Sciatic nerve (tissue), 2 donors: ENCODE results near the gene ENAM. TPM values are rescaled to one million over a fixed set of nuclear protein-coding genes. Genes with fewer than 3 reads are reported as not detected.

ENCODE experiments used
- ATAC-seq: fragments of 200-7000 bp; cut with Tn5 transposase; one replicate; pipeline ENCODE4 v1.9.1; 2020; ENCODE audit warnings: mild to moderate bottlenecking, moderate library complexity
- DNase-seq: peaks from one replicate; pipeline ENCODE4 v3.0.0-alpha.2; 2020; ENCODE audit warnings: low spot score
- intact Hi-C: fragments of 100-400 bp; cut with DNase I; formaldehyde crosslinking; loops from one replicate; pipeline ENCODE4 v1.14.2; 2022
- total RNA-seq: library from RNA; stranded (reverse); fragmentation: NEBNext Ultra II Directional; extraction: Animal tissue kit (Norgen Biotek cat#: 25700); gene quantifications from one replicate; pipeline ENCODE4 v1.2.1, GENCODE V29; 2021
- donor health status: DM: no; HTN: no; CAD: no.
- donor health status: DM: no; HTN: no; CAD: no.

ENAM gene, protein sequence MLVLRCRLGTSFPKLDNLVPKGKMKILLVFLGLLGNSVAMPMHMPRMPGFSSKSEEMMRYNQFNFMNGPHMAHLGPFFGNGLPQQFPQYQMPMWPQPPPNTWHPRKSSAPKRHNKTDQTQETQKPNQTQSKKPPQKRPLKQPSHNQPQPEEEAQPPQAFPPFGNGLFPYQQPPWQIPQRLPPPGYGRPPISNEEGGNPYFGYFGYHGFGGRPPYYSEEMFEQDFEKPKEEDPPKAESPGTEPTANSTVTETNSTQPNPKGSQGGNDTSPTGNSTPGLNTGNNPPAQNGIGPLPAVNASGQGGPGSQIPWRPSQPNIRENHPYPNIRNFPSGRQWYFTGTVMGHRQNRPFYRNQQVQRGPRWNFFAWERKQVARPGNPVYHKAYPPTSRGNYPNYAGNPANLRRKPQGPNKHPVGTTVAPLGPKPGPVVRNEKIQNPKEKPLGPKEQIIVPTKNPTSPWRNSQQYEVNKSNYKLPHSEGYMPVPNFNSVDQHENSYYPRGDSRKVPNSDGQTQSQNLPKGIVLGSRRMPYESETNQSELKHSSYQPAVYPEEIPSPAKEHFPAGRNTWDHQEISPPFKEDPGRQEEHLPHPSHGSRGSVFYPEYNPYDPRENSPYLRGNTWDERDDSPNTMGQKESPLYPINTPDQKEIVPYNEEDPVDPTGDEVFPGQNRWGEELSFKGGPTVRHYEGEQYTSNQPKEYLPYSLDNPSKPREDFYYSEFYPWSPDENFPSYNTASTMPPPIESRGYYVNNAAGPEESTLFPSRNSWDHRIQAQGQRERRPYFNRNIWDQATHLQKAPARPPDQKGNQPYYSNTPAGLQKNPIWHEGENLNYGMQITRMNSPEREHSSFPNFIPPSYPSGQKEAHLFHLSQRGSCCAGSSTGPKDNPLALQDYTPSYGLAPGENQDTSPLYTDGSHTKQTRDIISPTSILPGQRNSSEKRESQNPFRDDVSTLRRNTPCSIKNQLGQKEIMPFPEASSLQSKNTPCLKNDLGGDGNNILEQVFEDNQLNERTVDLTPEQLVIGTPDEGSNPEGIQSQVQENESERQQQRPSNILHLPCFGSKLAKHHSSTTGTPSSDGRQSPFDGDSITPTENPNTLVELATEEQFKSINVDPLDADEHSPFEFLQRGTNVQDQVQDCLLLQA
- not detected for total RNA-seq

DNA sequence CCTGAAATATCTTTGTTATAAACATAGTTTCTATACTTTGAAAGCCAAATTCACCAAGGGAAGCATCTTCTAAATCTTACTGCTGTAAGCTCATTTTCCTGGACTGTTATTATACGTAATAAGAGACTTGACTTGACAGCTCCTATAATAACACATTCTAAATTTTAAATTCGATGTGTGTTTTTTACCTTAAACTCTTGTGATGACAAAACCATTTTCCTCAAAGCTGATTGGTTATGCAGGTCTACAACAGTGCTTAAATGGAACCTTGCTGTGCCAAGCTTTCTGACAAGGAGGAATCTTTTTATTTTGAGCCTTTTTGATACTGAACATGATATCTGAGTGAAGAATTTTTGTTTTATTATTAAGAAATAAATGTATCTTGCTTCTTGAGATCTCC is at the start of gene ENAM:
Gene ENAM, plus strand, starts transcription at position 301 of the 400 bp plus-strand sequence. CDS start 757 bp downstream, outside the sequence.
- DNase-seq (no peak), ATAC-seq (no peak)
- intact Hi-C loops: no loop called here

DNA sequence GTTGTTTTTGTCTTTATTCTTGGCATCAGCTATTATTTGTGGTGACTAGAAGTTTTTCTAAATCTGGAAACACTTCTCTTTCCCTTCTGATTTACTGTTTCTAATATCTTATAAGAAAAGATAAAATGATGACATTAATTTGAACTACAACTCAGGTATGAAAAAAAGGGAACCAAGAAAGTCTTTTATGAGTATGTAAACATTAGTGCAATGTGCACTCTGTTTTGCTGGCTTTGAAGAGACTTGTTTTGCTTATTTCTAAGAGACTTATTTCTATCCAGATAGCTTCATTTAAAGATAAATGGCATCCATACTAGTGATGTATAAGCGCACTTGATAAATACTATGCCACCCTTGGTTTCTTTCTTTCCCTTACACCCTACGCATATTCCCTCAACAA is 46.6 kb upstream of the ENAM start:
- ATAC-seq (no peak), DNase-seq (no peak)
- intact Hi-C loops: no loop called here

DNA sequence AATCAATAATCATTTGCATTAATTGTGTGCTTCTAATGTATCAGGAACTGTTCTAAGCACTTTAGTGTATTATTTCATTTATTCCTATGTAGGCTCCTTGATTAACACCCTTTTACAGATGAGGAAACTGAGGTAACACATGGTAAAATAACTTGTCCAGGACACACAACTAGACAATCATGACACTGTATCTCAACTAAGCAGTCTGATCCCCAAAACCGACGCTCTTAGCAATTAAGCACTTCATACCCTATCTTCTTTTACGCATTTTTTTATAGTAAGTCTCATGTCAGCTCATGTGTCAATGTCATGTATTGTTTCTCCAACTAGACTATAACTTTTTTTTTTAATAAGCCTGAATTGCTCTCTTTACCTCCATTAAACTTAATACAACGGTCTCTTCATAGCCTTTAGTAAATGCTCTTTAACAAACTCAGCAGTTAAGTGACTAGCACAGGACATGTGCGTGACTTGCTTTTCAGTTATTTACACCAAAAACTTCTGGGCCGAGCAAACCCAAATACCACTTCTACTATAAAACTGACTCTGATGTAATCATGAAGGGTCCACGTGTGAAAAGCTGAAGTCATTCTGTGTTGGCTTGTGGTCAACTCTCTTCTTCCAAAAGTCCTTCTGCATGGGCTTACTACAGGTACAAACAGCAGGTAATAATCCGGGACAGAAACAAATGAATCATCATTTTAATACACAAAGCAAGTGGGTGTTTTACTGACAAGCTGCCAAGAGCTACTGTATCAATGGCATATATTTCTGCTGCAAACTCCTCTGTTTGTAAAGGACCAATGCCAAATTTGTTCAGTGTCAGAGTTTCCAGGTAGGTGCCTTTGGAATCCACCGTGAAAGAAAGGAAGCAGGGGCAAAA is 44.4 kb upstream of the ENAM start:
- intact Hi-C loops: no loop called here
- DNase-seq (no peak), ATAC-seq (no peak)

DNA sequence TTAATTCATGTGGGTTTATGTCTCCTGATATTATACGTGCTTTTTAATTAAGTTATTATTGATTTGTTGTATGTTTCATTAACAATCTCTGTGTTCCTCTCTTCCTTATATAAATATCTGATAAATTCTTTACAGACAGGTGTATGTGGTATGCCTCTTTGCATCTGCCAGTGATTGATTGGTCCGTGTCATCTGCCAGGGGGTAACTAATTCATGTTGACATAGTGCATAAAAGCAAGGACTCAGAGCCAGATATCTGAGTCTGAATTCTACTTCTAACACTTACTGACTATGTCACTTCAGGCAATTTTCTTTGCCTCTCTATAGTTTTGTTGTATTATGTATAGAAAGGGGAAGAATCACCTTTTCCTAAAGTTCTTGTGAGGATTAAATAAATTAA is 41.7 kb upstream of the ENAM start:
- intact Hi-C loops: no loop called here
- ATAC-seq (no peak), DNase-seq (no peak)

DNA sequence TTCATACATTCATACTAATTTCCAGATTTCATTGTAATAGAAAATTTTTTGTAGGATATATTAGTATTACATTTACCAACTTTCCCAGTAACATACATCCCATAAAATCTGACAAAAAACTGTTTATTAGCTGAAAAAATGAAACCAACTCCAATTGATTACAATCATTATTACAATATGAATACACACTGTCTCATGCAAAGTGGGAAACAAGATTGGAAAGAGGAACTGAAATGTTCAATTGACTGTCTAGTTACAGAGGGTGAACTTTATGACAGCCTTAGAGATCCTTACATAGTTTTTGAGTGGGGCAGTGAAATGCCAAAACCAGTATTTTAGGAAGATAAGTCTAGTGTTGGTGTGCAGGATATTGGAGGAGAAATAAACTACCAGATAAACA is 38.8 kb upstream of the ENAM start:
- DNase-seq (no peak), ATAC-seq (no peak)
- intact Hi-C loops: no loop called here

DNA sequence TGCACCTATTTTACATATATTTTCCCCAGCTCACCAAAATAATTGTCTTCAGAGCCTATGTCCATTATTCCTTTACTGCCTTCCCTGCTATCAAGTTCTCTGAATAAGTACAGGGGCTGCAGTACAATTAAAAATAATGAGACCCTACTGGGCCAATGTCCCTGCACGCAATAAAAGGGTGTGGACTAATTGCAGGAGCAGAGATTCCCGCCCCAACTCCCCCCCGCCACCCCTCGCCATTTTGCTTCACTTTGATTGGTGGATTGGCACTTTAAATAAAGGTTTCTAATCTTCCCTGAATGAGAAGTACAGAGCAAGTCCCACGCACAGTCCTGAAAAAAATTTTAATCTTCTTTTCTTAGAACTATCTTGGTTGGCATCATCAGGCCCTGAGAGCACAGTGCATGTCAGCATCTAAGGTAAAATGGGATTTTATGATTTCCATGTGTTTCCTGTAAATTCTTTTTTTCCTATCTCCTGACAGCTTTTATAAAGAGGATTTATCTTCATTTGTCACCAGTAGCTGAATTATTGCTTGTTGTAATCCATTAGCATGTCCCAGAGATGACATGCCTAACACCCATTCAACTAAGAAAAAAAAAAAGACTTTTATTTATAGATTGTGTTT is 36.5 kb upstream of the ENAM start, which contains the start of gene AMBN:
Gene AMBN, plus strand, starts transcription at position 302 of the 628 bp plus-strand sequence. Its CDS starts 103 bp downstream, at position 405.
- DNase-seq (no peak), ATAC-seq (no peak)
- intact Hi-C loops: no loop called here

DNA sequence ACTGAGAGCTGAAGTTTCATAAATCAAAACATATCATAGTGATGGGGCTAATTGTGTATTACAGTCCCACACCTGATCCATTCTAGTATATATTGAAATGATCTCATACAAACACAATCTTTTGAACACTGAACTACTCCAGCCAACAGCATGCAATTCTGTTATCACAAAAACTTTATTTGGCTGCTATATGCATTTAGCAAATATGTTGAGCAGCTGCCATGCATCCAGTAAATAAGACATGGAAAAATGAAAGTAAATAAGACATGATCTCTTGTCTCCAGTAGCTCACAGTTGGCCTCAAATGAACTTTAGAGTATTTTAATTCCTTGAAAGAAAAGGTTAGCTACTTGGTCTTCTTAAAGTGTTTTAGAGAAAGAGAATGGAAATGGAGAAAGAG is 34.3 kb upstream of the ENAM start:
- intact Hi-C loops: no loop called here
- ATAC-seq (no peak), DNase-seq (no peak)

DNA sequence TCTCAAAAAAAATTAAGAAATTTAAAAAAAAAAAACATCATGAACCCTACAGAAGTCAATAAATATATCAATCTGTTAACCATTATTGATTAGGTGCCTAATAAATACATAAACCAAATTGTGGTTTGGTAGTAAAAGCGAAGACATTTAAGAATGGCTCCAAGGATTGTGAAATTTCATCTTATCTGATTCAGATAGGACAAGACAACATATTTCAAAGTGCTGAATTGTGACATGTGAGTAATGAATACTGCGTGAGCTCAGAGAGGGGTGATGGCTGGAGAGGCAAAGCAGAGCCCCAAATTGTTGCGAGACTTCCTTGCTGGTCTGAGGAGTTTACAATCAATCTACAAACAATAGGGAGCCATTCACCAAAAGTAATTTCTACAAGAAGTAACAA is 28.2 kb upstream of the ENAM start:
- intact Hi-C loops: no loop called here

DNA sequence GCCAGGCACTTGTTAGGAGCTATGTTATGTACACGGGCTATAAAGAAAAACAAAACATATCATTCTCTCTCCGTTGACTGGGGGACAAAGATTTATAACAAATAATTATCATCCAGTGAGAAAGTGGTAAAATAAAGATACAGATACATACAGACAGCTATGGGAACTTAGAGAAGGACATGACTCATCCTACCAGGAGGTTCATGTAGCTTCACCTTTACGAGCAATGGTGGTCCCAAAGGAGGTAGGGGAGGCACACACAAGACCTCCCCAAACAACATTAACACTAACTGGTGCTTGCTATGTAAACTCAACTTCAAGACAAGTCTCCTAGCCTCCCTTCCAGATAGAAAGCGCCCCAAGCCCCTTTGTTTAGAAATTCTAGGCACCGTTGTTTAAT is 27.6 kb upstream of the ENAM start:
- ATAC-seq: no peak
- intact Hi-C loops: no loop called here
- DNase-seq: no peak

More for the DNA sequence above, 28.2 kb upstream of the ENAM start:
- DNase-seq (no peak), ATAC-seq (no peak)

DNA sequence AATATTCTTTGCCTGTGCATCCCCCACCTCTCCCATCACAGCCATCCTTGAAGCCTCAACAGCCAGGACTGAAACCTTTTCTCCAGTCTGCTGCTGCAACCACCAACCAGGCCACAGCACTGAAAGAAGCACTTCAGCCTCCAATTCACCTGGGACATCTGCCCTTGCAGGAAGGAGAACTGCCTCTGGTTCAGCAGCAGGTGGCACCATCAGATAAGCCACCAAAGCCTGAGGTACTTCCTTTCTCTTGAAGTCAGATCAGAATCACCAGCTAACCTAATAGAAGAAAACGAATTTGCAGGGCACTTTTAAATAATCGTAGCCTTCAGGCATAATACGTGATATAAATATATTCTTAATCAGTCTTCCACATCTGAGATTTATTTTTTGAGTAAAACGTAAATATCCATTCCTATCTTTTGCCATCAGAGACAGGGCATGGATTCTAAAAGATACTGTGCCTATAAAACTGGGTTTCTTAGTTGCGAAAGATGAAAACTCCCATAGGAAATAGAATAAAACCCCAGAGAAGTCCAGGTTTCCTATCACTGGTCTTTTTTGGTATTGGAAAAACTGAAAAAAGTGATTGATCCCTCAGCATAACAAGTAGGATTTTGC is 27.0 kb upstream of the ENAM start:
- ATAC-seq: peak; percentile 52
- DNase-seq: no peak
- intact Hi-C loops: no loop called here

DNA sequence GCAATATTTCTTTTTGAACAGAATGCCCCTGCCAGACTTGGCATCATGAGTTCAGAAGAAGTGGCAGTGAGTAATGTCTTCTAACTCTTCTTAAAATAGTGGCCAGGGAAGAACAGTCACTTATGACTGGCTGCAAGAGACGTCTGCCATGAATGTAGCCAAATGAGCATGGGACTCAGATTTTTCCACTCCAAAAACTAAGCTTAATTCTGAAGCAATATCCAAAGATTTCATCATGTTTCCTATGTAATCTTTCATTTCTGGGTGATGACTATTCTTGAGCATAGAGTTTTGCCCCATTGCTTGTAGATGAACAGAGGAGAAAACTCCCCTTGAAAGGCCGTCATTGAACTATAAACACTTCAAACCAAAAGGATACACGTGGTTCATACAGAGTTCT is 24.7 kb upstream of the ENAM start:
- intact Hi-C loops: no loop called here
- no peak for DNase-seq
- no peak for ATAC-seq

DNA sequence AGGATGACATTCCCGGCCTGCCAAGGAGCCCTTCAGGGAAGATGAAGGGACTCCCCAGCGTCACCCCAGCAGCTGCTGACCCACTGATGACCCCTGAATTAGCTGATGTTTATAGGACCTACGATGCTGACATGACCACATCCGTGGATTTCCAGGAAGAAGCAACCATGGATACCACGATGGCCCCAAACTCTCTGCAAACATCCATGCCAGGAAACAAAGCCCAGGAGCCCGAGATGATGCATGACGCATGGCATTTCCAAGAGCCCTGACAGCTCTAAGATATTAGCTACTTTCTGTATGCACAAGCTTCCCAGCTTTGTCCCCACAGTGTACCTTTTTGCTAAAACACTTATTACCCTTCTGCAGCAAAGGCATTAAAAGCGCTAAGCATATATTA is 22.1 kb upstream of the ENAM start:
- no peak for ATAC-seq
- intact Hi-C loops: no loop called here

DNA sequence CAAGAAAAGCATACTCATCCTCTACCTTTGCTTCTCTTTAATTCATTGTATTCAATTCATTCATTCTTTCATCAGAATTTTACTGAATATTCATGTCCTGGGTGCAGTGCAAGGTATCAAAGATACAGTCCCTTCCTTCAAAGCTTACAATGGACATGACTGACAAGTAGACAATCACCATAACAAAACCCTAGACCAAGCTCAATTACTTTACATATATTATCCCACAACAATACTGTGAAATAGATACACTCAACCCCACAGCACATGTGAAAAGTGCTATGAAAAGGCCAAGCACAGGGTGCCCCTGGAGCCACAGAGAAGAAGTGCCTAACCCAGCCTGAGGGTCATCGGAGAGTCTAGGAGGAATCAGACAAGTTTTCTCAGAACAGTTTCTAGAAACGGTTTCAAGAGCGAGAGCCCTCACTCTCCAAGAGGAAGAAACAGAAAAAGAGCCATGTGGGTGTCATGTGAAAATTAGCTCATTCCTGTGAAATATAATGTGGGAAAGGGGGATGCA is 21.1 kb upstream of the ENAM start:
- ATAC-seq (no peak), DNase-seq (no peak)
- intact Hi-C loops: no loop called here

More for the DNA sequence above, 22.1 kb upstream of the ENAM start:
- DNase-seq: no peak

DNA sequence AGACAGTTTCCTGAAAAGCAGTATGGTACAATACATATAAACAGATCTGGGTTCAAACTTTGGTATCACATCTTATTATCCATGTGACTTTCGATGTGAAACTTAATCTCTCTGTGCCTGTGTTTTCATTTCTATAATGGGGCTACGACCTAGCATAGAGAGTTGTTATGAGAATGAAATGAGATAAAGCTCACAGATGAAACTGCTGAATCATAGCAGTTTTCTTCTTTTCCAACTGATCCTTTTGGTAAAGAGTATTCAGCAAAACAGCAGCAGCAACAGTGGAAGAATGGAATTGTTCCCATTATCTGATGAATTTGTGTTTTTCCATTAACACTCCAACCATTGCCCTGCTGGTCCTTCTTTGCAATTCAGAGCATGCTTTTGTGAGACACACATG is 20.2 kb upstream of the ENAM start:
- intact Hi-C loops: no loop called here
- ATAC-seq (no peak), DNase-seq (no peak)

DNA sequence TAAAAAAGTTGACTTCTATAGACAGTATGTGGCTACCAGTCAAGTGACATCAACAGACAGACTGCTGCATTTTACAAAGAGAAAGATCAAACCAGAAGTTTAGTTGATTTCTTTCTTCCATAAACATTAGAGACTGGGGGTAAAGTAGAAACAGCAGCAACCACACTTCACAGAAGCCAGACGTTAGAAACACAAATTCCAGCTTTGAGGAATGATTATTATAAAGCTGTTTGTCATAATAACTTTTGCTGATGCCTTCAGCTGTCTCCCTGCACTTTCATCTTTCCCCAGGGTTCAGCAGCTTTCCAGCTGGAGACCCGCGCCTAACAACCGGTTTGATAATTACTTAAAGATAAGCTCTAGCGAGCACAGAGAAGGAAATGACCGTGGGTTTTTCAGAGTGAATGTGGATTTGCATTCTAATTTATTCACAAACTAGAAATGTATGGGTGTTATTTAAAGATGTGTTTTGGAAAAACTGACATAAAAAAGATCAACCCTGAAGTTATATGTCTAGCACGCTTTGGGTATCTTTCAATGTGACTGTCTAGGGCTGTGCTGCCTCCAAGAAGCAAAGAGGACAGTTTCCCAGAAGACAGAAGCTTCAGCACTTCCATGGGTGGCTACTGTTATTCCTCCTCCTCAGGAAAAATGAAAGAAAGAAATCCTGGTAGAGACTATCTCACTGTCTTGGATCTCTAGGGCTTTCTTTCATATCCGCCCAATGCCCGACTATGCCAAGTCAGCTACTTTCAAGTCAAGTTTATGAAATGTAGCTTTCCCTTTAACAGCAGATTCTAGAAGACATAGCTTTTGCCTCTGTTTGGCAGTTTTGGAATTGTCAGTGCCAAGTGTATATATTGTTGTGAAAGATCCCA is 15.0 kb upstream of the ENAM start:
- peak; percentile 20 for ATAC-seq
- no peak for DNase-seq
- intact Hi-C loops: no loop called here

DNA sequence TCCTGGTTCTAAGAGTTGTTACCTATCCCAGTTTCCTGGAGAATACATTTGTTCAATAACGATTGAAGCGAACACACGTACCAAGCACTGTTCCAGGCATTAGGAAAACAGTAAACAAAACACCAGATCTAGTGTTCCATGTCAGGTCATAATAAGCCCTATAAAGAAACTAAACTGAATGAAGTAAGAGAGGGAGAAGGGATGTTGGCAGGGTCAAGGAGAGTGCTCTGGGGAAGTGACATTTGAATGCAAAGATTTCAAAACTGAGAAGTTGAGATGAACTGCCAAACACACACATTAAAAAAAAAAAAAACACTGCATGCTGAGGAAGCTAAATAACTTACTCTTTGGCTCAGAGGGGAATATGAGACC is 14.4 kb upstream of the ENAM start:
- intact Hi-C loops: no loop called here
- DNase-seq: no peak
- peak; percentile 26 for ATAC-seq

DNA sequence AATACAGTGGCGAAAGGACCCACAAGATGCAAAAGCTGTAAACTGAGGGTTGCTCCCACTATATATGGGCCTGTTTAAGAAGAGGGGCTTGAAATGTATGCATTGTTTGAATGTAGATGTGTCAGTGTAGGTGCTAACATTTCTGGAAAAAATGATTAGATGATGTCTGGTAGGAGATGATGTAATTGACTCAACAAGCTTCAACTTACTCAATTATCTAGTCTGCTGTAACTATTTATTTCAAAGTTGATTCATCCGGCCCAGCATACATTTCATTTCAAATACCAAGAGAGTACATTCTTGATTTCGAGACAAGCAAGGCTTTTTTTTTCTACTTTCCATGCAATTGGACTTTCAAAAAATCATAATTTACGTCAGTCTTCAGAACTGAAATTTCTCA is 9.3 kb upstream of the ENAM start:
- no peak for ATAC-seq
- DNase-seq: no peak
- intact Hi-C loops: no loop called here
